ENCODE data around the gene PRMT7.
A peak's percentile ranks its signal among the peaks of the same experiment; 100 is the strongest.

The PRMT7 gene

GRCh38 chr16:68350813-68351350, 40.1 kb downstream of the PRMT7 start:
- DNase-seq, result no peak

- DNase-seq, result no peak
These were observed 40.6 kb downstream of the PRMT7 start for GRCh38 chr16:68351463-68351862.

- no peak for DNase-seq
These were observed 41.2 kb downstream of the PRMT7 start for GRCh38 chr16:68351991-68352431.

GRCh38 chr16:68353366-68353765, 42.5 kb downstream of the PRMT7 start:
- DNase-seq, result no peak

- no peak for DNase-seq
These were observed 44.0 kb downstream of the PRMT7 start for GRCh38 chr16:68354816-68355215.

- DNase-seq, result no peak
These were observed 44.8 kb downstream of the PRMT7 start for GRCh38 chr16:68355447-68356248.

- DNase-seq, result peak in 3 of 4 experiments; percentile 26 to 51 (median 36)
These were observed 45.6 kb downstream of the PRMT7 start for GRCh38 chr16:68356249-68356918.

GRCh38 chr16:68356919-68357286, 46.1 kb downstream of the PRMT7 start:
- DNase-seq, result no peak

- no peak for DNase-seq
These were observed 46.7 kb downstream of the PRMT7 start for GRCh38 chr16:68357521-68357922.

- DNase-seq, result no peak
These were observed 47.1 kb downstream of the PRMT7 start for GRCh38 chr16:68357923-68358322.

- no peak for DNase-seq
These were observed 48.1 kb downstream of the PRMT7 start for GRCh38 chr16:68358951-68359350.

- DNase-seq, result no peak
These were observed 48.8 kb downstream of the PRMT7 start for GRCh38 chr16:68359398-68360191.

GRCh38 chr16:68360547-68360946, 49.7 kb downstream of the PRMT7 start:
- no peak for DNase-seq

- DNase-seq, result no peak
These were observed 50.1 kb downstream of the PRMT7 start for GRCh38 chr16:68360956-68361355.

- DNase-seq, result no peak
These were observed 50.7 kb downstream of the PRMT7 start for GRCh38 chr16:68361485-68361884.

- no peak for DNase-seq
These were observed 51.6 kb downstream of the PRMT7 start for GRCh38 chr16:68362262-68362913.

- no peak for DNase-seq
These were observed 52.3 kb downstream of the PRMT7 start for GRCh38 chr16:68362947-68363657.

- DNase-seq, result no peak
These were observed 53.1 kb downstream of the PRMT7 start for GRCh38 chr16:68363658-68364521.

GRCh38 chr16:68364561-68364998, 53.8 kb downstream of the PRMT7 start:
- DNase-seq, result no peak

GRCh38 chr16:68365167-68365817, 54.5 kb downstream of the PRMT7 start:
- DNase-seq, result no peak

All from activated CD4-positive, CD25-positive, alpha-beta regulatory T cell (primary cell).